Measurements from ENCODE around the gene CHD3.
A peak's percentile ranks its signal among the peaks of the same experiment; 100 is the strongest.

The CHD3 gene

GRCh38 chr17:7841396-7841914 is 47.1 kb upstream of the CHD3 start:
- DNase-seq (ENCODE audit: low read depth, low spot score) = no peak
- CTCF ChIA-PET = interaction anchor here (1.1 to 7.0 kb wide), 7 partner anchors 8 to 98 kb away, joined by 3 to 36 read pairs (median 3); no protein-coding TSS in a partner anchor
- H3K4me3 ChIP-seq (ENCODE audit: low read depth, low read length) = peak overlapping the region; percentile 73
- TF ChIP-seq, protein P1, sequence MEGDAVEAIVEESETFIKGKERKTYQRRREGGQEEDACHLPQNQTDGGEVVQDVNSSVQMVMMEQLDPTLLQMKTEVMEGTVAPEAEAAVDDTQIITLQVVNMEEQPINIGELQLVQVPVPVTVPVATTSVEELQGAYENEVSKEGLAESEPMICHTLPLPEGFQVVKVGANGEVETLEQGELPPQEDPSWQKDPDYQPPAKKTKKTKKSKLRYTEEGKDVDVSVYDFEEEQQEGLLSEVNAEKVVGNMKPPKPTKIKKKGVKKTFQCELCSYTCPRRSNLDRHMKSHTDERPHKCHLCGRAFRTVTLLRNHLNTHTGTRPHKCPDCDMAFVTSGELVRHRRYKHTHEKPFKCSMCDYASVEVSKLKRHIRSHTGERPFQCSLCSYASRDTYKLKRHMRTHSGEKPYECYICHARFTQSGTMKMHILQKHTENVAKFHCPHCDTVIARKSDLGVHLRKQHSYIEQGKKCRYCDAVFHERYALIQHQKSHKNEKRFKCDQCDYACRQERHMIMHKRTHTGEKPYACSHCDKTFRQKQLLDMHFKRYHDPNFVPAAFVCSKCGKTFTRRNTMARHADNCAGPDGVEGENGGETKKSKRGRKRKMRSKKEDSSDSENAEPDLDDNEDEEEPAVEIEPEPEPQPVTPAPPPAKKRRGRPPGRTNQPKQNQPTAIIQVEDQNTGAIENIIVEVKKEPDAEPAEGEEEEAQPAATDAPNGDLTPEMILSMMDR (IDR thresholded peaks at IDR 0.05; ENCODE audit: insufficient read depth, low read length, missing control alignments) = peak; percentile 23
- POLR2A ChIA-PET = interaction anchor here (0.5 to 4.9 kb wide), 3 partner anchors 15 to 279 kb away, joined by 3 to 48 read pairs (median 3); partner anchors contain the start of genes CYB5D1 and NAA38

- TF ChIP-seq, protein P1 (IDR thresholded peaks at IDR 0.05; ENCODE audit: insufficient read depth, low read length, missing control alignments) = no peak
- no peak for DNase-seq (ENCODE audit: low read depth, low spot score)
- H3K4me3 ChIP-seq (ENCODE audit: low read depth, low read length) = peak overlapping the region; percentile 73
- ChIA-PET POLR2A (interaction anchor here (0.5 to 4.9 kb wide), 3 partner anchors 9 to 278 kb away, joined by 3 to 48 read pairs (median 12); partner anchors contain the start of genes CYB5D1, KDM6B and NAA38), CTCF (interaction anchor here (1.3 to 7.0 kb wide), 5 partner anchors 9 to 148 kb away, joined by 3 to 36 read pairs (median 5); partner anchors contain the start of gene NAA38)
These were observed 46.6 kb upstream of the CHD3 start for GRCh38 chr17:7841915-7842379.

- ChIA-PET CTCF (interaction anchor here (1.1 to 7.0 kb wide), 6 partner anchors 8 to 147 kb away, joined by 3 to 36 read pairs (median 5); partner anchors contain the start of gene NAA38), POLR2A (interaction anchor here (0.8 to 4.9 kb wide), 4 partner anchors 7 to 95 kb away, joined by 3 to 48 read pairs (median 15); partner anchors contain the start of genes CYB5D1, KDM6B and NAA38)
- DNase-seq (ENCODE audit: low read depth, low spot score) = no peak
- peak overlapping the region; percentile 73 for H3K4me3 ChIP-seq (ENCODE audit: low read depth, low read length)
- TF ChIP-seq, protein P1 (IDR thresholded peaks at IDR 0.05; ENCODE audit: insufficient read depth, low read length, missing control alignments) = no peak
These were observed 46.0 kb upstream of the CHD3 start for GRCh38 chr17:7842380-7843256.

- H3K4me3 ChIP-seq (ENCODE audit: low read depth, low read length) = peak overlapping the region; percentile 73
- TF ChIP-seq, protein P1 (IDR thresholded peaks at IDR 0.05; ENCODE audit: insufficient read depth, low read length, missing control alignments) = no peak
- ChIA-PET CTCF (interaction anchor here (1.1 to 7.0 kb wide), 6 partner anchors 9 to 147 kb away, joined by 3 to 36 read pairs (median 5); partner anchors contain the start of gene NAA38), POLR2A (interaction anchor here (0.8 to 4.9 kb wide), 4 partner anchors 8 to 95 kb away, joined by 3 to 48 read pairs (median 15); partner anchors contain the start of genes CYB5D1, KDM6B and NAA38)
- DNase-seq (ENCODE audit: low read depth, low spot score) = no peak
These were observed 45.4 kb upstream of the CHD3 start for GRCh38 chr17:7843257-7843535.

- CTCF ChIA-PET = interaction anchor here (1.1 to 7.0 kb wide), 5 partner anchors 9 to 146 kb away, joined by 3 to 36 read pairs (median 5); partner anchors contain the start of gene NAA38
- H3K4me3 ChIP-seq (ENCODE audit: low read depth, low read length) = peak overlapping the region; percentile 73
- TF ChIP-seq, protein P1 (IDR thresholded peaks at IDR 0.05; ENCODE audit: insufficient read depth, low read length, missing control alignments) = no peak
- DNase-seq (ENCODE audit: low read depth, low spot score) = no peak
- POLR2A ChIA-PET = interaction anchor here (0.8 to 4.9 kb wide), 3 partner anchors 8 to 96 kb away, joined by 3 to 48 read pairs (median 18); partner anchors contain the start of genes CYB5D1 and NAA38
These were observed 44.9 kb upstream of the CHD3 start for GRCh38 chr17:7843536-7844291.
